Measurements from ENCODE around the gene PRR13.
A peak's percentile ranks its signal among the peaks of the same experiment; 100 is the strongest.
"Not testable (repeated sequence)": the region's sequence is repeated elsewhere in the genome, so short reads cannot be mapped to it uniquely, and the experiment has no call there.

PRR13 gene

GRCh38 chr12:53441040-53441833, at the start of gene PRR13:
PRR13 (plus strand) TSS chr12:53441734; CDS start chr12:53442715, 981 bp downstream.
- FAIRE-seq, result peak; percentile 62

GRCh38 chr12:53399896-53400295, 41.6 kb upstream of the PRR13 start:
- no peak for FAIRE-seq

- not testable (repeated sequence) for FAIRE-seq
Observed at GRCh38 chr12:53402351-53402750, 39.2 kb upstream of the PRR13 start.

- no peak for FAIRE-seq
Observed at GRCh38 chr12:53402871-53403270, 38.7 kb upstream of the PRR13 start.

- no peak for FAIRE-seq
Observed at GRCh38 chr12:53410951-53411350, 30.6 kb upstream of the PRR13 start.

- FAIRE-seq, result no peak
Observed at GRCh38 chr12:53413485-53414204, 27.9 kb upstream of the PRR13 start.

GRCh38 chr12:53414756-53415417, 26.6 kb upstream of the PRR13 start:
- peak; percentile 51 for FAIRE-seq

- not testable (repeated sequence) for FAIRE-seq
Observed at GRCh38 chr12:53415752-53416389, 25.7 kb upstream of the PRR13 start.

- FAIRE-seq, result not testable (repeated sequence)
Observed at GRCh38 chr12:53417291-53417816, 24.2 kb upstream of the PRR13 start.

GRCh38 chr12:53418221-53418620, 23.3 kb upstream of the PRR13 start:
- FAIRE-seq, result no peak

GRCh38 chr12:53419756-53420155, 21.8 kb upstream of the PRR13 start:
- FAIRE-seq, result no peak

GRCh38 chr12:53422247-53422646, 19.3 kb upstream of the PRR13 start:
- FAIRE-seq, result not testable (repeated sequence)

GRCh38 chr12:53423597-53423996, 17.9 kb upstream of the PRR13 start, which contains the start of gene AMHR2:
AMHR2 (plus strand) TSS chr12:53423855; CDS start chr12:53423935, 80 bp downstream.
- no peak for FAIRE-seq

GRCh38 chr12:53424626-53425514, 16.7 kb upstream of the PRR13 start:
- FAIRE-seq, result no peak

GRCh38 chr12:53425515-53426150, 15.9 kb upstream of the PRR13 start:
- no peak for FAIRE-seq

- FAIRE-seq, result no peak
Observed at GRCh38 chr12:53427905-53428594, 13.5 kb upstream of the PRR13 start.

- FAIRE-seq, result no peak
Observed at GRCh38 chr12:53428741-53429140, 12.8 kb upstream of the PRR13 start.

GRCh38 chr12:53430116-53430515, 11.4 kb upstream of the PRR13 start:
- FAIRE-seq, result no peak

- no peak for FAIRE-seq
Observed at GRCh38 chr12:53431187-53431586, 10.3 kb upstream of the PRR13 start.

GRCh38 chr12:53435326-53435725, 6.2 kb upstream of the PRR13 start:
- not testable (repeated sequence) for FAIRE-seq
